ENCODE data around the gene CCR7.
A peak's percentile ranks its signal among the peaks of the same experiment; 100 is the strongest.
"Not testable (repeated sequence)": the region's sequence is repeated elsewhere in the genome, so short reads cannot be mapped to it uniquely, and the experiment has no call there.

The CCR7 gene

DNA sequence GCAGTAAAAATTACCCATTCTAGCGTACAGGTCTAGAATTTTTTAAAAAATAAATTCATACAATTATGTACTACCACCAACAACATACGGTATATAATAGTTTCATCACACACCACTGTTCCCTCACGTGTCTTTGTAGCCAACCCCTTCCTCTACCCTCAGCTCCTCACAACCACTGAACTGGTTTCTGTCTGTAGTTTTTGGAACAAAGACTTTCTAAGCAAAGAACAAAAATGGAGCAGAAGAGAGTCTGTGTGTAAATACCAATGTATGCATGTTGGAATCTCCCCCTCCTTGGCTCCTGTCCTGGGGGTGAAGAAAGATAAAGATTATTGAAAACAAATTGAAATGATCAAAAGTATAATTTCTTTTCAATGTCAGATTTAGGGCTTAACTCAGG is 31.9 kb upstream of the CCR7 start:
- no peak for DNase-seq

DNA sequence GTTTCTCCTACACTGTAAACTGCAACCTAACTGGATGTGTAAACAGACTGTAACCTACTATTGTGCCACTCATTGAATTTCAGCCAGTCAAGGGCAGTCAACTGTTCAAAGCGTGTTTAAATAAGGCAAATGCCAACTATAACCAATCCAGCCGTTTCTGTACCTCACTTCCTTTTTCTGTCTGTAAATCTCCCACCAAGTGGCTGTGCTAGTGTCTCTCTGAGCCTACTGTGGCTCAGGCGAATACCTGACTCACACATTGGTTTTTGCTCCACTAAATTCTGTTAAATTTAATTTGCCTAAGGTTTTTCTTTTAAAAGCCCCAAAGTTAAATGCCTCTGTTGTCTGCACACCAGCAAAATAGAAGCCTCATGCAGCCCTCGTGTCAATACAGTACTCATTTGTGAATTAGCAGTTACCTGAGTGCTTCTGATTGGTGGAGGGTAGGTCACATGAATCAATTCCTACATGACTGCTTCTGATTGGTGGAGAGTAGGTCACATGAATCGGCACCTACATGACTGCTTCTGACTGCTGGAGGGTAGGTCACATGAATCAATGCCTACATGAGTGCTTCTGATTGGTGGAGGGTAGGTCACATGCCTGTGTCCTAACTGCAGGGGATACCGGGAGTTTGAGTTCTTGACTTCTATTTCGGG is 31.1 kb upstream of the CCR7 start:
- DNase-seq = peak; percentile 61

DNA sequence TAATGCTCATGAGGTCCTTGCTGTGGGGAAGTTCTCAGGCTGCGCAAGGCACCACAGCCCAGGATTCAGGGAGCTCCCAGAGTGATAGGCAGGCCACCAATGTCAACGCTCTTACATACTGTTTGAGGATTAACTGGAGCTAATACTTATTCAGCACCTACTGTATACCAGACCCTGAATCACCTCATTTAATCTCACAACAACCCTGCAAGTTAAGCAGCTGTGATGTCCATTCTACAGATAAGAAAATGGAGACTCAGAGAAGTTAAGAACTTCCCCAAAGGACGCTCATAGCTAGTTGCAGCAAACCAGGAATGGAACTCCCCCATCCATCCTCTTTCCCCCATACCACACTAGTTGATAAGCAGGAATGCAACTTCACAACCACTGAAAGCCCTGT is 25.5 kb upstream of the CCR7 start:
- DNase-seq = no peak

DNA sequence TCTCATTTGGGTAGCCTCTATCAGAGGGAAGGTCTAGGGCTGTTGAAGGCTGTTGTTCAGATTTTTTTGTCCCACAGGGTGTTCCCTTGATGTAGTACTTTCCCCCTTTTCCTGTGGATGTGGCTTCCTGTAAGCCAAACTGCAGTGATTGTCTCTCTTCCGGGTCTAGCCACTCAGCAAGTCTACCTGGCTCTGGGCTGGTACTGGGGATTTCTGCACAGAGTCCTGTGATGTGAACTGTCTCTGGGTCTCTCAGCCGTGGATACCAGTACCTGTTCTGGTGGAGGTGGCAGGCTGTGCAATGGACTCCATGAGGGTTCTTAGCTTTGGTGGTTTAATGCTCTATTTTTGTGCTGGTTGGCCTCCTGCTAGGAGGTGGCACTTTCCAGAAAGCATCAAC is 23.3 kb upstream of the CCR7 start:
- no peak for DNase-seq

DNA sequence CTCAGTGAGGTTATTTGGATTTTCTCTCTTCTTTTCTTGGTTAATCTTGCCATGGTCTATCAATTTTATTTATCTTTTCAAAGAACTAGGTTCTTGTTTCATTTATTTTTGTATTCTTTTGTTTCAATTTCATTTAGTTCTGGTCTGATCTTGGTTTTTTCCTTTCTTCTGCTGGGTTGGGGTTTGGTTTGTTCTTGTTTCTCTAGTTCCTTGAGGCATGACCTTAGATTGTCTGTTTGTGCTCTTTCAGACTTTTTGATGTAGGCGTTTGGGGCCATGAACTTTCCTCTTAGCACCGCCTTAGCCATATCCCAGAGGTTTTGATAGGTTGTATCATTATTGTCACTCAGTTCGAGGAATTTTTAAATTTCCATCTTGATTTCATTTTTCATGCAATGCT is 21.0 kb upstream of the CCR7 start:
- DNase-seq = not testable (repeated sequence)

DNA sequence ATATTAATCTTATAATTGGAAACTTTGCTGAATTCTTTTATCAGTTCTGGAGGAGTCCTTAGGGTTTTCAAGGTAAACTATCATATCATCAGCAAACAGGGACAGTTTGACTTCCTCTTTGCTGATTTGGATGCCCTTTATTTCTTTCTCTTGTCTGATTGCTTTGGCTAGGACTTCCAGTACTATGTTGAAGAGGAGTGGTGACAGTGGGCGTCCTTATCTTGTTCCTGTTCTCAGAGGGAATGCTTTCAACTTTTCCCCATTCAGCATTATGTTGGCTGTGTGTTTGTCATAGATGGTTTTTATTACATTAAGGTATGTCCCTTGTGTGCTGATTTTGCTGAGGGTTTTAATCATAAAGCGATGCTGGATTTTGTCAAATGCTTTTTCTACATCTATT is 19.7 kb upstream of the CCR7 start:
- not testable (repeated sequence) for DNase-seq

DNA sequence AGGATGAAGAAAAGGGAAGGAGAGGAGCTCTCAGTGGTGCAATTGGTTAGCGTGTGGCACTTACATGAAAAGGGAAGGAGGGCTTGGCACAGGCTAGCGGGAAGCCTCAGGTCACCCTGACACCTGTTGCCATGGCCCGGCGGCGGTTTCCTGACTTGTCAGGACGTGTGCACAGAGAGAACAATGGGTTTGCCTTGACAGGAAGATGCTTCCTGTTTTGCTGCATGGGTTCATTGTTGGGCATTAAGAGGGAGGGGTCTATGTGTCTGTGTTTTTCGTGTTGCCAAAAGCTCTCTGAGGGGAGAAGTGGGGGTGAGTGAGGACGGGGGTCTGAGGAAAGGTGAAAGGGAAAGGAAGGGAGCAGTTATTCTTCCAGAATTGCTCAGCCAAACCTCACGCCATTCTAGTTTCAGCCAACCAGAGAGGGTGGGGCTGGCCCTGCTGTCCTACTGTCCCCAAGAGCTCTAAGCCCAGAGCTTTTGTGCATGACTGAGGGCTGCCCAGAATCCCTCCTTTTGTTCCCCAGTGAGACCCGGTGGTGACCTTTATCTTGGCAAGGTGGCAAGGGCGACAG is 17.1 kb upstream of the CCR7 start:
- no peak for DNase-seq

DNA sequence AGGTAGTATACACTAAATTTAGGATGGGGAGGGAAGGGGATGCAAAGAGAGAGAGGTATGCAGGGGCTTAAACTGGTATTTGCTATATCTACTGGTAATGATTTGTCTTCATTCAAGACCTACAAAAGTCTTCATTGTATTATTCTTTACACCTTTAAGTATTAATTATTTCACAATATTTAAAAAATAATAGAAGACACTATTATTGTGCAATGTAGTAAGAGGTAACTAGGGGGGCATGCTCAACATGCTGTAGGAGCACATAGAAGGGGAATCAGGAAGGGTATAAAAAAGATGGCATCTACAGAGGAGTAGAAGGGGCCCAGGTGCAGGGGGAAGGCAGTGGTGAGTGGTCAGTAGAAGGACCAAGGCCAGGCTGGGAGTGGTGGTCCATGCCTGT is 14.9 kb upstream of the CCR7 start:
- DNase-seq = no peak

DNA sequence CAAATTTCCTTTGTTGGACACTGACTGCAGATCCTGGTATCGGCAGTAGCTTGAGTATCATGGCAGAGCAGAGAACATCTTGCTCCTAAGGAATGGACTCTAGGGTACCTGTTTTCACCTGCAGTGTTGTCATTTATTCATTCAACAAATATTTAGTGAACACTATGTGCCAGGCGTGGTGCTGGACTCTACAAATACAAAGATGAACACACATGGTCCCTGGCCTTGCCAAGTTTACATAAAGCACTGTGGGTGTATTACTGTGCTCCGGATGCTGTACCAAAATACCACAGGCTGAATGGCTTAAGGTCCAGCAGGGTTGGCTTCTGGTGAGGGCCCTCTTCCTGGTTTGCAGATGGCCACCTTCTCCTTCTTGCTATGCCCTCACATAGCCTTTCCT is 14.2 kb upstream of the CCR7 start:
- DNase-seq = no peak

DNA sequence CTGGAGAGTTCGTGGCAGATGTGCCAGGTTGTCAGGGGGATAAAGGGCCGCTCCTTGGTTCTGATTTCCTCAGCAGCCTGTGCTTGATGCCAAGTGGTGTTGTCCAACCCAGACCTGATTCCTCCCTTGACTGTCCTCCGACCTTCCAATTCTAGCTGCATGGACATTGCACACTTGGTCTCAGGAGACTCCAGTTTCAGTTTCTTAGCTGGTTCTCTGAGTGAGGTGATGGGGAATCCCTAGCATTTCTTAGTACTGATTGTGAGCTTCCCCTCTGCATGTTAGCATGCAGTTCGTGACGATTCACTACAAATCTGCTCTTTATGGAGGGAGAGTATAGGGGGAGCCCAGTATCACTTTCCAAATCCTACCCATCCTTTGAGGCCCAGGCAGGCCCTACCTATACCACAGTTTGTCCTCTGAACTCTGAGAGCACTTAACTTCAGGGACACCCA is 12.4 kb upstream of the CCR7 start:
- no peak for DNase-seq

DNA sequence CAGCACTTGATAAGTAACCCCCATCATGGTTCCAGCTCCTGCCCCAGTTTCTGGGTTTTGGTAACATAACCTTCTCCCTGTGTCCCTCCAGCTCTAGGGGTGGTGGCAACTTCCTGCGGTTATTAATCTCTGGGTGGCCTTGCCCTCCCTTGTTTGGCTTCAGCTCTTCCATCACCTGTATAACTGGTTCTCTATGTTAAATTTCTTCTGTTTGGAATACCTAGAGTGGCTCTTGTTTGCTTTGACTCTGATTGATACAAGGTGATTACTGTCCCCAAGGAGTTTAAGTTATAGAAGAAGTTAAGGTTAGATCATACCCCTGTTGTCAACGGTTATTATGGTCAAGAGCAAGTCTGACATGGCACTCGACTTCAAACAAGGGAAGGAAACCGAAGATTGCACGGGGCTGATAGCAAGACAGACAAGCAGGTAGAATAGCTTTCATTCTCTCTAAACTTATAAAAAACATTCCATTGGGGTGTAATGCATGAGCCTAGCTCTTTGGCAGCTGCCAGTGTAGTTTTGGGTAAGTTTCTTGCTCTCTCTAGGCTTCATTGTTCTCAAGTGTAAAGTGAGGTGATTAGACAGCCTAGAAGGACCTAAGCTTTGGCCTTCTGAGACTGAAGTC is 11.0 kb upstream of the CCR7 start:
- DNase-seq = no peak

DNA sequence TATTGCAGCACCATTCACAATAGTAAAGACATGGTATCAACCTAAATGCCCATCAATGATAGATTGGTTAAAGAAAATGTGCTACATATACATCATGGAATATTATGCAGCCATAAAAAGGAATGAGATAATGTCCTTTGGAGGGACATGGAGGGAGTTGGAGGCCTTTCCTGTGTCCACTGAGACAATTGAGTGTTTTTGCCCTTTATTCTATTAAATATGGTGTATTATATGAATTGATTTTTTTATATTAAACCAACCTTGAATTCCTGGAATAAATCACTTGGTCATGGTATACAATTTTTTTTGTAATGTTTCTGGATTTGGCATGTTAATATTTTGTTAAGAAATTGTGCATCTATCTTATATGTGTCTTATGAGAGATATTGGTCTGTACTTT is 9.0 kb upstream of the CCR7 start:
- DNase-seq = no peak

DNA sequence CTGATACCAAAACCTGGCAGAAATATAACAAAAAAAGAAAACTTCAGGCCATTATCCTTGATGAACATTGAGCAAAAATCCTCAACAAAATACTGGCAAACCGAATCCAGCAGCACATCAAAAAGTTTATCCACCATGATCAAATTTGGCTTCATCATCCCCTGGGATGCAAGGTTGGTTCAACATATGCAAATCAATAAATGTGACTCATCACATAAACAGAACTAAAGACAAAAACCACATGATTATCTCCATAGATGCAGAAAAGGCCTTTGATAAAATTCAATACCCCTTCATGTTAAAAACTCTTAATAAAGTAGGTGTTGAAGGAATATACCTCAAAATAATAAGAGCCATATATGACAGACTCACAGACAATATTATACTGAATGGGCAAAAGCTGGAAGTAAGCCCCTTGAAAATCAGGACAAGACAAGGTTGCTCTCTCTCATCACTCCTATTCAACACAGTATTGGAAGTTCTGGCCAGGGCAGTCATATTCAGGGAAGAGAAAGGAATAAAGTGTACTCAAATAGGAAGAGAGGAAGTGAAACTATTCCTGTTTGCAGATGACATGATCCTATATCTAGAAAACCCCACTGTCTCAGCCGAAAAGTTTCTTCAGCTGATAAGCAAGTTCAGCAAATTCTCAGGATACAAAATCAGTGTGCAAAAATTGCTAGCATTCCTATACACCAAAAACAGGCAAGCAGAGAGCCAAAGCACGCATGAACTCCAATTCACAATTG is 7.1 kb upstream of the CCR7 start:
- DNase-seq = not testable (repeated sequence)

DNA sequence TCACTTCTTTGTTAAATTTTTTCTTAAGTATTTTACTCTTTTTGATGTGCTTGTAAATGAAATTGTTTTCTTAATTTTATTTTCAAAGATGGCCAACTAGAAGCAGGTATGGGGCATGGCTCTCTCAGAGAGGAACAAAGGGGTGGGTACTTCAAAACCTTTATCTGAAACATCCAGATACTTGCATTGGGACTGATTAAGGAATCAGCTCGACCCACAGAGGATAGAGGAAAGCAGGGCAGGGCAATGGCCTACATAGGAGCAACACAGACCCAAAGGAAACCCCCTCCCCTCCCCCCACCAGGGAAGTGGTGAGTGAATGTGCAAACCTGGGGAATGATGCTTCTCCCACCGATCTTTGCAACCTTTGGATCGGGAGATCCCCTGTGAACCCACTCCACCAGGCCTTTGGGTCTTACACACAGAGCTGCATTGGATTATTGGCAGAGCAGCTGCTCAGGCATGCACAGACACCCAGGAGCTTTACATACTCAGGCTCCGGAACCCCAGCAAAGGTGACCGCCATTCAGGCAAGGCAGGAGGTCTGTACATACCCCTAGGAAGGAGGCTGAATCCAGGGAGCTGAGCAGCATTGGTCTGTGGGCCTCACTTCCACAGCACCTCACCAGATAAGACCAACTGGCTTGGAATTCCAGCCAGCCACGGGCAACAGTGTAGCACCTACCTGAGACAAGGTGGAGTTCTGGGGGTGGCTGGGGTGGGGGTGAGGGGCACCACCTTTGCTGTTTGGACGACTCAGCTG is 3.0 kb upstream of the CCR7 start:
- DNase-seq = no peak

DNA sequence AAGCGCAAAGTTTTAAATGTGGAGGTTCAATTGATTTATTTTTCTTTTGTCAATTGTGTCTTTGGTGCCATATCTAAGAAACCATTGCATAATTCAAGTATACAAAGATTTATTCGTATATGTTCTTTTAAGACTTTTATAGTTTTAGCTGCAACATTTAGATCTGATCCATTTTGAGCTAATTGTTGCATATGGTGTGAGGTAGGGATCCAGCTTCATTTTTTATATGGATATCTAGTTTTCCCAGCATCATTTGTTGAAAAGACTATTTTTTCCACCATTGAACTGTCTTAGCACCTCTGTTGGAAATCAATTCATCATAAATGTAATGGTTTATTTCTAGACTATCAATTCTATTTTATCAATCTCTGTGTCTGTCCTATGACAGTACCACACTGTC is 2.1 kb upstream of the CCR7 start:
- DNase-seq = no peak

DNA sequence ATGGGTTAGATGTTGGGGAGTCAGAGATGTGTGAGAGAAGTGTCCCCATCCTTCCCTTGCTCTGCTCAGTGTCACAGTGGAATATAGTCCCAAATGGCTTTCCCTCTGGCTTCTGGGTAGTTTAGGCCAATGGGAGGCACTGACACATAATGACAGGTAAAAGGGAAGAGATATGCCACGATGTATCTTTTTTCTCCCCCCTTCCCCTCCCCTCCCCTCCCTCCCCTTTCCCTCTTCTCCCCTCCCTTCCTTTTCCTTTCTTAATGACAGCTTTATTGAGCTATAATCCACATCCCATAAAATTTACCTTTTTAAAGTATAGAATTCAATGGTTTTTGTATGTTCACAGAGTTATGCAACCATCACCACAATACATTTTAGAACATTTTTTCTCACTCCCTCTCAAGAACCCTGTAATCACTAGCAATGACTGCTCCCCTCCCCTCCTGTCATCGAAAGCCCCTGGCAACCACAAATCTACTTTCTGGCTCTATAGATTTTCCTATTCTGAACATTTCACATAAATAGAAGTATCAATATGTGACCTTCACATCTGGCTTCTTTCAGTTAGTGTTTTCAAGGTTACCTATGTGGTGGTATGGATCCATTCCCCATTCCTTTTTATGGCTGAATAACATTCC is 617 bp upstream of the CCR7 start:
- DNase-seq = no peak

DNA sequence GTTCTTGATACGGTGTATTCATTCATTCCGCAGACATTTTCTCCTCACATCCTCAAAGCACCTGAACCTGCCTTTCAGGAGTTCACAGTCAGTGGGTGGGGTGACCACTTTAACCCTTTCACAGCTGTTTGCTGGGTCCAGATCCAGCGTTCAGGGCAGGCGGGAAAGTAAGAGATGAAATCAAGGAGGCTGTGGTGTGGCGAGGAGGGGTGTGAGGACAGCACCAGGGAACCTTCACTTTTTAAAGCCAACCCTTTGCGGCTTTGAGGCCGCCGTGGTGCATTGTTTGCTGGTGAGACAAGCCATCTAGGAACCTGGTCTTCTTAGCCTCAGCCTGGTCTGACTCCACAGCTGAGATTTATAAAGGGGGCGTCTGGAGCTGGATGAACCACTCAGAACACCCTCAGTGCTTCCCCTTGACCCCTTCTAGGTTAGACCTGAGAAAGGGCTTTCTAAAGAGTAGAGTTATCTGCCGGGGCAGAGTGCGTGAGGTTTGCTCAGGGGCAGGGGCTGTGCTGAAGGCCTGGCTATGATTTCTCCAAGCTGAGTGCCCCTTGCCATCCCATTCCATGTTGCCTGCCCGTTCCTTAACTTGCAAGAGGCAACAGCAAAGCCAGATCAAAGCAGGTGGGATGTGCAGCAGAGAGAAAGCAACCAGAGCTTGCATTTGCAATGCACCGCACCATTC is 933 bp downstream of the CCR7 start:
- DNase-seq = no peak

DNA sequence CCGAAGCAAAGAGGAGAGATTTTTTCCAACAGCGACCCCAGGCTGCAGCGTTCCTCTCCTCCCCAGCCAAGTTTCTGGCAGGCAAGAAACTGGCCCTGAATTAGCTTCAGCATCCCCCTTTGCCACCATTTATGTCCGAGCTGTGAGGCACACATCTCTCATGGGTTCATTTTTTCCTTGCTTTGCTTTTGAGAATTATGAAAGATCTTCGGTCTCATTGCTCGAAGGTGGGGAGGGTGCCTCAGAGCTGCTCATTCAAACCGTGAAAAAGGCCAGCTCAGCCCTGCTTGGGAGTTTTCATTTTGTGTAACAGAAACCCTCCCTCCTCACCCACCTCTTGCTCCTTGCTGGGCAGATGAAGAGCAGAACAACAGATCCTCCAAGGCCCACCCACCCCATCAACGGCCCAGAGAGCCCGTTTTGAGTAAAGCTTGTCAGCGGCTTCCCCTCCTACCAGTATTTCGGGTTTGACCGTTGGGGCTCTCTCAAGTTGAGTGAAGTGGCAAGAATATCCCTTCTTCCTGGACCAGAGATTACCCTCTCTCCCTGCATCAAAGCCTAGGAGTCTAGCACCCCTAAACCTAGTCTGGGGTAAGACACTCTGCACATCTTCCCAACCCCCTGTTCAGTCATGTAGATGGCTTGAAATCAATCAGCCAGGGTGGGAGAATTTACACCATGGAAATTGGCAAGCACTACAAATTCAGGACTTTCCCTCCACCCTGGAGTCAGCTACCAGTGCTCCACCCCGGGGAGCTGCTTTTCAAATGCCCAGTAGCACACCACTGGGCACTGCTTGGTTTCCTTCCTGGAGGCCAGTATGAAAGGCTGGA is 1.8 kb downstream of the CCR7 start:
- no peak for DNase-seq

DNA sequence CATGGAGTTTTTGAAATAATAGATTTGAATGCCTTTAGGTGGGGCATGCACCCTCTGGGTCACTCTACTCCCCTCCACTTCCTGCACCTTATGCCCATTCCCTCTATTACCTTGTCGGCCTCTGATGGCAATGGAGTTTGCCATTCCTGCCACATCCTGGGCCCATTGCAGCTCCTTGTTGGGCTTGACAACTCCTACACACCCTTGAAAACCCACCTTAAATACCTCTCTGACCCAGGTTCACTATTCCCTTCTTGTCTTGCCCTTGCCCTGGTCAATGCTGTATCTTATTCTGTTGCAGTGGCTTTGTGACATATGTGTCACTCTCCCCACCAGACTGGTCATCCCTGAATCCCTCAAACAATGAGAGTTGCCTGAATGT is 2.4 kb downstream of the CCR7 start:
- DNase-seq = no peak

DNA sequence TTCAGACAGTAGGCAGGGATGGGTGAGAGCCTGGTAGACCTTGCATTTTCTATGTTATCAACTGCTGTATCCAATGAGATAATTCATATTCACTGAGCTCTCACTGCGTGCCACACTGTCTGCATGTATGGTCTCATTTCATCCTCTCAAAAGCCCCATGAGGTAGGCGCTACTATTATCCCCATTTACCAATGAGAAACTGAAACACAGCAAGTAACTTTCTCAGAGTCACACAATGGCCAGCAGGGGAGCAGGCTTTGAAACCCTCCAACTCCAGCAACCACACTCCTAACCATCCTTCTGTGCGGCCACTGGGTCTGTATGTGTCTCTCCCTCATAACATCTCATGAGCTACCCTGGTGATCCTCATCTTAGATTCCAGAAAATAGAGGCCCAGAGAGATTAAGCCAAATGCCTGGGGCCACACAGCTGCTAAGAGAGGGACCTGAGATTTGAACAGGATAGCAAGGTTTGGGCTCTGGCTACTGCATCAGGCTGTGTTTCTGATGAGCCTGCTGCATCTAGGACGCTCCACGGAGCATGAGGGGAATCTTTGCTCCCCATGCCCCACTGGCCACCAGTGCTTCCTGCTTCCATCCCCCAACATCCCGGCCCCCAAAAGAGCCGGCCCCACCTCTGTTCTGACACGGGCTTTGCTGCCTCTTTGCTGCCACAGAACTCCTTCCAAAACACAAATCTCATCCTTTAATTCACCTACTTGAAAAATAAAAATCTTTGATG is 3.2 kb downstream of the CCR7 start:
- no peak for DNase-seq

Data from NCI-H446 treated with DMSO at 0.1 percent for 48 hours (cell line).